ENCODE results near the gene ACER2.

- TF ChIP-seq, protein P1, sequence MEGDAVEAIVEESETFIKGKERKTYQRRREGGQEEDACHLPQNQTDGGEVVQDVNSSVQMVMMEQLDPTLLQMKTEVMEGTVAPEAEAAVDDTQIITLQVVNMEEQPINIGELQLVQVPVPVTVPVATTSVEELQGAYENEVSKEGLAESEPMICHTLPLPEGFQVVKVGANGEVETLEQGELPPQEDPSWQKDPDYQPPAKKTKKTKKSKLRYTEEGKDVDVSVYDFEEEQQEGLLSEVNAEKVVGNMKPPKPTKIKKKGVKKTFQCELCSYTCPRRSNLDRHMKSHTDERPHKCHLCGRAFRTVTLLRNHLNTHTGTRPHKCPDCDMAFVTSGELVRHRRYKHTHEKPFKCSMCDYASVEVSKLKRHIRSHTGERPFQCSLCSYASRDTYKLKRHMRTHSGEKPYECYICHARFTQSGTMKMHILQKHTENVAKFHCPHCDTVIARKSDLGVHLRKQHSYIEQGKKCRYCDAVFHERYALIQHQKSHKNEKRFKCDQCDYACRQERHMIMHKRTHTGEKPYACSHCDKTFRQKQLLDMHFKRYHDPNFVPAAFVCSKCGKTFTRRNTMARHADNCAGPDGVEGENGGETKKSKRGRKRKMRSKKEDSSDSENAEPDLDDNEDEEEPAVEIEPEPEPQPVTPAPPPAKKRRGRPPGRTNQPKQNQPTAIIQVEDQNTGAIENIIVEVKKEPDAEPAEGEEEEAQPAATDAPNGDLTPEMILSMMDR (IDR thresholded peaks at IDR 0.05): no peak
- TF ChIP-seq POLR2A (IDR thresholded peaks at IDR 0.05): no peak
Observed at GRCh38 chr9:19410195-19410503, 1.3 kb downstream of the ACER2 start.
